ENCODE data around the gene LUC7L3.

DNA sequence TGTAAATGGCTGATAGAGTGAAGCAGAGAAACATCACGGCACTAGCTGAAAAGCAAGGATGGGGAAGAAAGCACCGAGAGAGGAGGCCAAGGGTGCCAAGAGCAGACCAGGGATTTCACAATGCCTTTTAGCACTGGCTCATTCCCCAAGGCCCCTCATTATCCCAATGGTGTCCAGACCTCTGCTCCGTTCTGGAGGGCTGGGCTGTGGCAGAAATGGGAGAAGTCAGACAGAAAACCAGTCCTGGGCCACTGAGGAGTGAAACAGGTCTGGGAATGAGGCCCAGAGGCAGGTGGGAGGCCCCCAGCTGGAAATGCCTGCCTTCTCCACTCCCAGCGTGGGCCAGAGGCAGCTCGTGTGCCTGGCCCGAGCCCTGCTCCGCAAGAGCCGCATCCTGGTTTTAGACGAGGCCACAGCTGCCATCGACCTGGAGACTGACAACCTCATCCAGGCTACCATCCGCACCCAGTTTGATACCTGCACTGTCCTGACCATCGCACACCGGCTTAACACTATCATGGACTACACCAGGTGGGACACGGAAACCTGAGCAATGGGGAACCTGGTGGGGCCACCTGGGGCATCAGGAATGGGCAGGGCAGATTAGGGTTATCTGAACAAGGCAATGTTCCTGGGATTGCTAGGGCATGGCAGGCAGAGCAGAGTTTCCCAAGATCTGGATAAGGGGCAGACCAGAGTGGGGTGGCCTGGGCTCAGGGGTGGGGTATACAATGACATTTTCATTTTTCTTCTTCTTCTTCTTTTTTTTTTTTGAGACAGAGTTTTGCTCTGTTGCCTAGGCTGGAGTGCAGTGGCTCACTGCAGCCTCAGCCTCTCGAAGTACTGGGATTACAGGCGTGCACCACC is 32.0 kb upstream of the LUC7L3 start:
- TF ChIP-seq POLR2A (IDR thresholded peaks at IDR 0.05; ENCODE audit: low read length) (no peak), GATA1 (IDR thresholded peaks at IDR 0.05; ENCODE audit: low read depth, low read length) (no peak)

Measured in erythroblast (primary cell).